ENCODE data around the gene MPRIP. TPM values are rescaled to one million over a fixed set of nuclear protein-coding genes. Genes with fewer than 3 reads are reported as not detected.

MPRIP gene
- total and polyA plus RNA-seq, 2 of the 13 experiments (the other 11 are each of a cell fraction or from before 2014, with no cell fraction given), result 50.2 to 52.4 TPM

GRCh38 chr17:17041018-17041521, 1.2 kb upstream of the MPRIP start (continued):
- TF ChIP-seq ZSCAN5A (CRISPR knock-in tag; IDR thresholded peaks at IDR 0.05; ENCODE audit: borderline replicate concordance) (no peak), ZNF746 (CRISPR knock-in tag; IDR thresholded peaks at IDR 0.05) (no peak), ZNF644 (CRISPR knock-in tag; IDR thresholded peaks at IDR 0.05; ENCODE audit: low read depth) (peak; percentile 58; the same call in 1 of the 2 replicates), BRCA1 (CRISPR knock-in tag; IDR thresholded peaks at IDR 0.05) (no peak), MNT (IDR thresholded peaks at IDR 0.05) (peak; percentile 88), EEA1 (CRISPR knock-in tag; IDR thresholded peaks at IDR 0.05; ENCODE audit: borderline replicate concordance) (no peak), RARG (CRISPR knock-in tag; IDR thresholded peaks at IDR 0.05; ENCODE audit: low read depth) (no peak), USF2 (IDR thresholded peaks at IDR 0.05; ENCODE audit: low read depth, low read length) (no peak), USF2 (CRISPR knock-in tag; IDR thresholded peaks at IDR 0.05; ENCODE audit: borderline replicate concordance) (no peak), ZBTB40 (IDR thresholded peaks at IDR 0.05) (no peak), ZBTB40 (CRISPR knock-in tag; IDR thresholded peaks at IDR 0.05) (no peak), TSC22D2 (CRISPR knock-in tag; IDR thresholded peaks at IDR 0.05; ENCODE audit: borderline replicate concordance) (no peak), NAIF1 (CRISPR knock-in tag; IDR thresholded peaks at IDR 0.05; ENCODE audit: borderline replicate concordance) (no peak)
